Smooth muscle cell (in vitro differentiated cells): ENCODE measurements around the gene ZNF487. TPM values are rescaled to one million over a fixed set of nuclear protein-coding genes. Genes with fewer than 3 reads are reported as not detected.
"Not testable (repeated sequence)": the region's sequence is repeated elsewhere in the genome, so short reads cannot be mapped to it uniquely, and the experiment has no call there.

Experiments
- DNase-seq: peaks from one replicate; lab custom pipeline; 2025; ENCODE audit not compliant: unreplicated experiment; lab: John Stamatoyannopoulos, UW
- H2AFZ ChIP-seq: fragments of 200-600 bp; sonication (generic); 2 replicates; pipeline ENCODE4 v1.6.0; 2016; ENCODE audit warnings: antibody characterized with exemption, low read depth, mild to moderate bottlenecking
- H3F3A ChIP-seq: fragments of 200-600 bp; sonication (generic); 2 replicates; pipeline ENCODE4 v1.6.0; 2017; ENCODE audit warnings: antibody characterized with exemption, low read depth
- H3K27ac ChIP-seq: fragments of 200-600 bp; sonication (generic); 2 replicates; pipeline ENCODE4 v1.5.1; 2016; ENCODE audit warnings: low read depth, mild to moderate bottlenecking
- H3K27me3 ChIP-seq: fragments of 200-600 bp; sonication (generic); 2 replicates; pipeline ENCODE4 v1.6.1; 2016; ENCODE audit warnings: low read depth, mild to moderate bottlenecking
- H3K36me3 ChIP-seq: fragments of 200-600 bp; sonication (generic); 2 replicates; pipeline ENCODE4 v1.5.1; 2016; ENCODE audit warnings: low read depth
- H3K4me1 ChIP-seq: fragments of 200-600 bp; sonication (generic); 2 replicates; pipeline ENCODE4 v1.5.1; 2016; ENCODE audit warnings: low read depth
- H3K4me2 ChIP-seq: fragments of 200-600 bp; sonication (generic); 2 replicates; pipeline ENCODE4 v1.6.0; 2016; ENCODE audit warnings: mild to moderate bottlenecking
- H3K4me3 ChIP-seq: fragments of 200-600 bp; sonication (generic); 2 replicates; pipeline ENCODE4 v1.5.1; 2016; ENCODE audit warnings: mild to moderate bottlenecking
- H3K79me2 ChIP-seq: fragments of 200-600 bp; sonication (generic); 2 replicates; pipeline ENCODE4 v1.6.0; 2016; ENCODE audit warnings: low read depth, mild to moderate bottlenecking
- H3K9ac ChIP-seq: fragments of 200-600 bp; sonication (generic); 2 replicates; pipeline ENCODE4 v1.6.0; 2016; ENCODE audit warnings: low read depth
- H3K9me3 ChIP-seq: fragments of 200-600 bp; sonication (generic); replicated peaks from 2 replicates; pipeline ENCODE4 v1.5.1; 2016; ENCODE audit warnings: low read depth
- H4K20me1 ChIP-seq: fragments of 200-600 bp; sonication (generic); 2 replicates; pipeline ENCODE4 v1.6.0; 2016; ENCODE audit warnings: low read depth
- CTCF ChIP-seq: fragments of 200-600 bp; sonication (generic); IDR thresholded peaks from 2 replicates; pipeline ENCODE4 v1.5.1; 2017; ENCODE audit warnings: borderline replicate concordance, mild to moderate bottlenecking, antibody characterized with exemption; ENCODE audit not compliant: insufficient read depth, poor library complexity, severe bottlenecking
- WGBS: methylation state at CpG from one replicate; pipeline ENCODE4 v1.1.7; 2016; ENCODE audit warnings: low lambda C conversion rate; 5-methylcytosine and 5-hydroxymethylcytosine counted together
- polyA plus RNA-seq: library from polyadenylated mRNA; unstranded; fragments of >200 nt; fragmentation: Nextera tagmentation; extraction: Ambion mirVana; gene quantifications from 2 replicates; pipeline ENCODE4 v1.2.1, GENCODE V29; 2016
- total RNA-seq: library from RNA; depleted of rRNA; stranded (reverse); fragments of >200 nt; gene quantifications from 2 replicates; pipeline ENCODE4 v1.2.3, GENCODE V29; 2014

Gene ZNF487
- total and polyA plus RNA-seq, 2 experiments from 2014 or later = 5.1 to 9.6 TPM

- WGBS = 82% methylated on average over 7 of the region's 7 CpGs
- no peak overlapping the region for H3K9ac ChIP-seq
- no peak overlapping the region for H3K4me3 ChIP-seq
- DNase-seq = no peak
- peaks cover 65% of the 10 kb centered on the region for H3K79me2 ChIP-seq
- peaks cover 7% of the 10 kb centered on the region for H3K4me1 ChIP-seq
- no peak overlapping the region for H2AFZ ChIP-seq
- no peaks in the 10 kb centered on the region for H3K27me3 ChIP-seq
- H3K9me3 ChIP-seq = no peaks in the 10 kb centered on the region
- peaks cover 27% of the 10 kb centered on the region for H3F3A ChIP-seq
- peak overlapping the region; percentile 16 for H3K27ac ChIP-seq
- H4K20me1 ChIP-seq = peaks cover 99% of the 10 kb centered on the region
- TF ChIP-seq CTCF = peak; percentile 40
- H3K36me3 ChIP-seq = peaks cover 10% of the 10 kb centered on the region
- no peak overlapping the region for H3K4me2 ChIP-seq
Observed at GRCh38 chr10:43390759-43391158, 46.2 kb upstream of the ZNF487 start.

- DNase-seq = no peak
- Histone ChIP-seq H3K27me3 (no peaks in the 10 kb centered on the region), H3K79me2 (peaks cover 73% of the 10 kb centered on the region), H3K9me3 (no peaks in the 10 kb centered on the region), H4K20me1 (peaks cover 99% of the 10 kb centered on the region), H3K9ac (no peak overlapping the region), H3K36me3 (peaks cover 6% of the 10 kb centered on the region), H3K4me1 (peaks cover 7% of the 10 kb centered on the region), H3F3A (peaks cover 23% of the 10 kb centered on the region), H2AFZ (no peak overlapping the region), H3K4me2 (no peak overlapping the region), H3K4me3 (no peak overlapping the region), H3K27ac (no peak overlapping the region)
- TF ChIP-seq CTCF = no peak
- 96% methylated on average over 6 of the region's 6 CpGs for WGBS
Observed at GRCh38 chr10:43391496-43391895, 45.4 kb upstream of the ZNF487 start.

GRCh38 chr10:43392748-43393147 lies 44.2 kb upstream of the ZNF487 start:
- TF ChIP-seq CTCF = no peak
- Histone ChIP-seq H3K27ac (no peak overlapping the region), H4K20me1 (peaks cover 99% of the 10 kb centered on the region), H3F3A (peaks cover 20% of the 10 kb centered on the region), H3K79me2 (peaks cover 82% of the 10 kb centered on the region), H3K4me1 (peaks cover 12% of the 10 kb centered on the region), H3K9ac (no peak overlapping the region), H3K9me3 (no peaks in the 10 kb centered on the region), H3K4me2 (no peak overlapping the region), H3K4me3 (no peak overlapping the region), H3K36me3 (peaks cover 6% of the 10 kb centered on the region), H3K27me3 (no peaks in the 10 kb centered on the region), H2AFZ (no peak overlapping the region)
- WGBS = 98% methylated on average over 3 of the region's 3 CpGs
- DNase-seq = no peak

- not testable (repeated sequence) for H3K9ac ChIP-seq, H3K27ac ChIP-seq, H3K4me2 ChIP-seq, H3K36me3 ChIP-seq, H2AFZ ChIP-seq, H3K4me3 ChIP-seq, H3K27me3 ChIP-seq, H3K9me3 ChIP-seq, DNase-seq
- H3K79me2 ChIP-seq = peaks cover 86% of the 10 kb centered on the region
- peaks cover 99% of the 10 kb centered on the region for H4K20me1 ChIP-seq
- H3F3A ChIP-seq = peaks cover 20% of the 10 kb centered on the region
- WGBS = 90% methylated on average over 11 of the region's 11 CpGs
- H3K4me1 ChIP-seq = peaks cover 12% of the 10 kb centered on the region
Observed at GRCh38 chr10:43393186-43393585, 43.7 kb upstream of the ZNF487 start.
